Neural cell (in vitro differentiated cells): Measurements from ENCODE around the gene DBF4B.

Experiments used
- CTCF ChIP-seq: fragments of 450-650 bp; IDR thresholded peaks from 2 replicates; pipeline ENCODE4 v1.5.1; 2014; ENCODE audit warnings: antibody characterized with exemption, mild to moderate bottlenecking, moderate library complexity; ENCODE audit not compliant: poor library complexity, severe bottlenecking
- EP300 ChIP-seq: fragments of 450-650 bp; conservative IDR thresholded peaks from 2 replicates; pipeline ENCODE4 v1.6.1; 2014; ENCODE audit warnings: antibody characterized with exemption, mild to moderate bottlenecking, moderate library complexity; ENCODE audit not compliant: poor library complexity, severe bottlenecking
- EZH2 ChIP-seq: fragments of 200-600, 300-800 bp; shearing (Covaris generic), sonication (generic); IDR thresholded peaks from 2 replicates; pipeline ENCODE4 v1.6.1; 2014; ENCODE audit warnings: antibody characterized with exemption, low read length, borderline replicate concordance, mild to moderate bottlenecking; ENCODE audit not compliant: insufficient read depth, poor library complexity, severe bottlenecking
- MXI1 ChIP-seq: fragments of 450-650 bp; conservative IDR thresholded peaks from 2 replicates; pipeline ENCODE4 v1.6.1; 2014; ENCODE audit warnings: antibody characterized with exemption, mild to moderate bottlenecking; ENCODE audit not compliant: poor library complexity, severe bottlenecking
- POLR2AphosphoS5 ChIP-seq: IDR thresholded peaks from 2 replicates; pipeline ENCODE4 v1.6.1; 2012
- RAD21 ChIP-seq: fragments of 450-650 bp; conservative IDR thresholded peaks from 2 replicates; pipeline ENCODE4 v1.6.1; 2014; ENCODE audit warnings: antibody characterized with exemption, mild to moderate bottlenecking, moderate library complexity
- SMC3 ChIP-seq: fragments of 450-650 bp; conservative IDR thresholded peaks from 2 replicates; pipeline ENCODE4 v1.6.1; 2014; ENCODE audit warnings: antibody characterized with exemption, mild to moderate bottlenecking, moderate library complexity; ENCODE audit not compliant: poor library complexity
- TAF1 ChIP-seq: IDR thresholded peaks from 2 replicates; pipeline ENCODE4 v1.6.1; 2012; ENCODE audit warnings: low read depth

GRCh38 chr17:44673893-44674292, 34.6 kb upstream of the DBF4B start:
- TF ChIP-seq CTCF, result no peak
- no peak for TF ChIP-seq EZH2
- TF ChIP-seq TAF1, result no peak
- no peak for TF ChIP-seq RAD21
- no peak for TF ChIP-seq POLR2AphosphoS5
- TF ChIP-seq EP300, result no peak
- no peak for TF ChIP-seq MXI1
- no peak for TF ChIP-seq SMC3
